Measurements from ENCODE around the gene SLC39A3. TPM values are rescaled to one million over a fixed set of nuclear protein-coding genes. Genes with fewer than 3 reads are reported as not detected.
"Not testable (repeated sequence)": the region's sequence is repeated elsewhere in the genome, so short reads cannot be mapped to it uniquely, and the experiment has no call there.

Gene SLC39A3
- total RNA-seq, 1 donor from 2014 or later = 34.3 TPM

DNA sequence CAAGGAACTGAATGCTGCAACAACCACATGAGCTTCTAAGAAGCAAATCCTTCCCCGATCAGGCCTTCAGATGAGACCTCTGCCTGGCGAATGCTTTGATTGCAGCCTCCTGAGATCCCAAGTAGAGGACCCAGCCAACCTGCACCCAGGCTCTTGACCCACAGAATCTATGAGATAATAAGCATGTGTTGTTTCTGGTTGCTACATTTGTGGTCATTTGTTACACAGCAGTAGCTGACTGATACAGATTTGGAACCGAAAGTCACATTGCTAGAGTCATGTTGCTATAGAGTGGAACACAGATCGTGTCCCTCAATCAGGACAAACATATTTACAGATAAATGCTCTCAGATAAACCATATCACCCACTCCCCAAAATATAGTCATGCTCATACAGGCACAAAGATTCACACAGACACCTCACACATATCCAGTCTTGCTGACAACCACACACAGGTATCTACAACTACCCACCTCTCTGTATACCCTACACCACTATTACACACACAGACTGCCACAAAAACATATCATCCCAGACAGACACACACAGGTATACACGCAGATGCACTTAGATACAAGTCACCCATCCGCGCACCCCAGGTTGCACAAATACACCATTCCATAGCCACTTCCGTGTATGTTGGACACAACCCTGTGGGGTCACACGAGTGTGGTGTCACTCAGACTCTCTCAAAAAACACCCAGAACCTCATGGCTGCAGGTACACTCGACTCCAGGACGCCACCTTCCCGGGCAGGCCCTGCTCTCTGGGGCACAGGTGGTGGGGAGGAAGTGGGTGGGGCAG is 24.1 kb downstream of the SLC39A3 start:
- ATAC-seq (ENCODE audit: low read depth) (no peak), DNase-seq (no peak)
- Mint-ChIP-seq H3K36me3 (ENCODE audit: low read depth) (peaks cover 5% of the 10 kb centered on the region), H3K4me3 (no peak overlapping the region), H3K27me3 (no peaks in the 10 kb centered on the region), H3K4me1 (peaks cover 38% of the 10 kb centered on the region), H3K9me3 (peaks cover 9% of the 10 kb centered on the region), H3K27ac (no peak overlapping the region)
- POLR2A ChIA-PET = no interaction called here
- no peak for TF ChIP-seq CTCF (IDR thresholded peaks at IDR 0.05)
- intact Hi-C loops (cut with micrococcal nuclease) = no loop called here
- CTCF ChIA-PET = no interaction called here

DNA sequence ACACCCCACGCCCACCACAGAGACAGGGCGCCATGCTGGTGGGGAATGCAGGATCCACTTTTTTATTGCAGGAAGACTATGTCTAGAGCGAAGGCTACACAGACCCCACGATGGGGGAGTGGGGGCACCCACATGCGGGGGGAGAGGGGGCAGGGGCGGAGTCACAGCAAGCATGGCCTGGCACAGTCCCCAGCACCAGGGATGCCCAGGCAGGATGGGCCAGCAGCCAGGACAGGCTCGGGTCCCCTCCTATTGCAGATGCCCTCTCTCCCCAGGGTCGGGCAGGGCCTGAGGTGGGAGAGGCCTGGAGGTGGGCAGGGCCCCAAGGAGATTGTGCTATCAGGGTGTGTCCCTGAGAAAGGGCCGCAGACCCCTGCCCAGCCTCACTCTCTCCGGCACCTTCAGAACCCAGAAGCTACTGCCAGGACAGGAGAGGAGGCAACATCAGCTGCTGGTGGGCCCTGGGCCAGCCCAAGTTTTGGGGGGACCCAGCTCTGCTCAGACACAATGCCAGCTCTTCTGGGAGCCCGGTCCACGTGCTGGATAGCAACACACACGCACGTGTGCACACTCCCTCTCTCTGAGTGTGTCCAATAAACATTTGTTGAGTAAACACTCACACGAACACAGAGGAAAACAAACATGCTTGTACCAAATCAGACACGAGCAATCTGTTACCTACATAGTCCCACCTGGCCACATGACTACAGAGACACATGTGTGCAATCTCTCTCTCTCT is 25.1 kb downstream of the SLC39A3 start:
- CTCF ChIA-PET = no interaction called here
- no peak for TF ChIP-seq CTCF (IDR thresholded peaks at IDR 0.05)
- Mint-ChIP-seq H3K36me3 (ENCODE audit: low read depth) (peaks cover 7% of the 10 kb centered on the region), H3K27ac (no peak overlapping the region), H3K9me3 (peaks cover 9% of the 10 kb centered on the region), H3K4me3 (no peak overlapping the region), H3K4me1 (peaks cover 40% of the 10 kb centered on the region), H3K27me3 (no peaks in the 10 kb centered on the region)
- ATAC-seq (ENCODE audit: low read depth) (no peak), DNase-seq (no peak)
- POLR2A ChIA-PET = no interaction called here
- intact Hi-C loops (cut with micrococcal nuclease) = no loop called here

DNA sequence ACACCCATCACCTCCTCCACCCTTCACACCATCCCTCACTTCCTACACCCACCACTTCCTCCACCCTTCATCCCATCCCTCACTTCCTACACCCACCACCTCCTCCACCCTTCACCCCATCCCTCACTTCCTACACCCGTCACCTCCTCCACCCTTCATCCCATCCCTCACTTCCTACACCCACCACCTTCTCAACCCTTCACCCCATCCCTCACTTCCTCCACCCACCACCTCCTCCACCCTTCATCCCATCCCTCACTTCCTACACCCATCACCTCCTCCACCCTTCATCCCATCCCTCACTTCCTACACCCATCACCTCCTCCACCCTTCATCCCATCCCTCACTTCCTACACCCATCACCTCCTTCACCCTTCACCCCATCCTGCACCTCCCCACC is 25.7 kb downstream of the SLC39A3 start:
- H3K27me3 Mint-ChIP-seq; ATAC-seq (ENCODE audit: low read depth); H3K4me3 Mint-ChIP-seq; H3K27ac Mint-ChIP-seq; POLR2A ChIA-PET; CTCF ChIA-PET; intact Hi-C loops (cut with micrococcal nuclease); H3K9me3 Mint-ChIP-seq; DNase-seq; H3K36me3 Mint-ChIP-seq (ENCODE audit: low read depth): not testable (repeated sequence)
- peaks cover 38% of the 10 kb centered on the region for H3K4me1 Mint-ChIP-seq

DNA sequence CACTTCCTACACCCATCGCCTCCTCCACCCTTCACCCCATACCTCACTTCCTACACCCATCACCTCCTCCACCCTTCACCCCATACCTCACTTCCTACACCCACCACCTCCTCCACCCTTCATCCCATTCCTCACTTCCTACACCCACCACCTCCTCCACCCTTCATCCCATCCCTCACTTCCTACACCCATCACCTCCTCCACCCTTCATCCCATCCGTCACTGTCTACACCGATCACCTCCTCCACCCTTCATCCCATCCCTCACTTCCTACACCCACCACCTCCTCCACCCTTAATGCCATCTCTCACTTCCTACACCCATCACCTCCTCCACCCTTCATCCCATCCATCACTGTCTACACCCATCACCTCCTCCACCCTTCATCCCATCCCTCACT is 26.6 kb downstream of the SLC39A3 start:
- CTCF ChIA-PET; H3K36me3 Mint-ChIP-seq (ENCODE audit: low read depth): not testable (repeated sequence)

GRCh38 chr19:2711875-2712205 is 28.0 kb downstream of the SLC39A3 start:
- H3K27ac Mint-ChIP-seq = peak overlapping the region; percentile 87
- DNase-seq (no peak), ATAC-seq (ENCODE audit: low read depth) (no peak)
- peaks cover 7% of the 10 kb centered on the region for H3K36me3 Mint-ChIP-seq (ENCODE audit: low read depth)
- intact Hi-C loops (cut with micrococcal nuclease) = loop anchor here (1.0 to 2.0 kb wide), 2 partner anchors 8 to 17 kb away; no protein-coding TSS in a partner anchor
- POLR2A ChIA-PET = interaction anchor here (0.9 to 4.3 kb wide), 7 partner anchors 8 to 31 kb away, joined by 3 to 94 read pairs (median 11); partner anchors contain the start of genes GNG7 and SLC39A3
- no peaks in the 10 kb centered on the region for H3K27me3 Mint-ChIP-seq
- peaks cover 39% of the 10 kb centered on the region for H3K4me1 Mint-ChIP-seq
- no peak overlapping the region for H3K4me3 Mint-ChIP-seq
- TF ChIP-seq CTCF (IDR thresholded peaks at IDR 0.05) = no peak
- peaks cover 9% of the 10 kb centered on the region for H3K9me3 Mint-ChIP-seq
- CTCF ChIA-PET = interaction anchor here (1.7 kb wide), 1 partner anchor 19 kb away, joined by 3 read pairs; no protein-coding TSS in a partner anchor

More for the DNA sequence above, 26.6 kb downstream of the SLC39A3 start:
- H3K4me3 Mint-ChIP-seq; ATAC-seq (ENCODE audit: low read depth); H3K9me3 Mint-ChIP-seq; H3K27ac Mint-ChIP-seq; intact Hi-C loops (cut with micrococcal nuclease); H3K27me3 Mint-ChIP-seq; DNase-seq: not testable (repeated sequence)
- H3K4me1 Mint-ChIP-seq = peaks cover 39% of the 10 kb centered on the region
- POLR2A ChIA-PET = interaction anchor here (4.0 to 4.3 kb wide), 2 partner anchors 12 to 32 kb away, joined by 41 to 94 read pairs; partner anchors contain the start of gene GNG7

Measured in activated B cell treated with CpG ODN at 0.5 μM for 24 hours (primary cell).